Measurements from ENCODE around the gene SLC27A5. TPM values are rescaled to one million over a fixed set of nuclear protein-coding genes. Genes with fewer than 3 reads are reported as not detected.

Gene SLC27A5
- total and polyA plus RNA-seq, 3 donors from 2014 or later, result 29.1 to 63.6 (median 37.8) TPM

DNA sequence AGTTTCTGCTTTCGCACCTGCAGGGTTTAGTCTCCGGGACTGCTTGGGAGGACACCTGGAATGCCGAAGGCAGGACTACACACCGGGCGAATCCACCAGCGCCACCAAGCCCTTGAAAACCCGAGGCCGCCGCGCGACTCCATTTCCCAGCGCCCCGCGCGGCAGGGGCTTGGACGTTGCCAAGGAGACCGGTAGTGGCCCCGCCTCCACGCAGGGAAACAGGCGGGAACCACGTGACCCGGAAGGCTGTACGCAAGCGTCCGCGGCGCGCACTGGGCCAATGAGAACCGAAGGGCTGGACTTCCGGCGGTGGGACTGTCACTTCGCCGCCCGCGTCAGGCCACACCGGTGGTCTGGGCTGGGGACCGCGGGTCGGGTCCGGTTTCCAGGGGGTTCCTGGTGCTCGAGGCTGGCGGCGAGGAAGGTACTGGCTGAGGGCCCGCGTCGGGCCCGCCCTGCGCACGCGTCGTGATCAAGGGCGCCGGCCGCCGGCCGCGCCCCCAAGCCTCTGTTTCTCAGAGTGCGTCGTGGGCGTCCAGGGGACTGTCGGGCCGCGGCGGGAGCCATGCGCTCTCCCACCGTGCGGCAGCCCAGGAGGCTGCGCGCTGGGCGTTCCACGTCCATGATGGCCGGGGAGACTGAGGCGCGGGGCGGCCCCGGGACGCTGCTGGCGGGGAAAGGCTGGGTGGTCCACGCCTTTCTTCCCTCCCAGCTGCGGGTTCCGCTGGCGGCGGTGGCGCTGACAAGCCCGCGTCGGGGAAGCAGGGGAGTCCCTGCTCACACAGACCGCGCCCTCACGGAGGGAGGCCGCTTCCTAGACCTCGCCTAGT lies 44.8 kb downstream of the SLC27A5 start, which contains the start of gene ZNF324:
TSS of gene ZNF324 (plus strand) at position 321 of the 830 bp plus-strand sequence. CDS start 2,106 bp downstream, outside the sequence.
- H3K4me1 ChIP-seq, result peaks cover 9% of the 10 kb centered on the region
- H3K36me3 ChIP-seq (ENCODE audit: low read depth, missing control alignments), result no peaks in the 10 kb centered on the region
- DNase-seq, result peak; percentile 99
- no peaks in the 10 kb centered on the region for H3K9me3 ChIP-seq
- peak within 1 kb of the TSS; percentile 82 to 83 for H3K4me3 ChIP-seq
- peak within 1 kb of the TSS; percentile 32 to 73 for H3K27ac ChIP-seq
- 0 to 1% methylated on average over 23 to 33 of the region's 92 CpGs for WGBS, 2 donors
- intact Hi-C loops (cut with DNase I; ENCODE audit: low total_unique reads), result no loop called here
- TF ChIP-seq POLR2A (IDR thresholded peaks at IDR 0.05) (no peak), CTCF (IDR thresholded peaks at IDR 0.05) (no peak)
- no peaks in the 10 kb centered on the region for H3K27me3 ChIP-seq

DNA sequence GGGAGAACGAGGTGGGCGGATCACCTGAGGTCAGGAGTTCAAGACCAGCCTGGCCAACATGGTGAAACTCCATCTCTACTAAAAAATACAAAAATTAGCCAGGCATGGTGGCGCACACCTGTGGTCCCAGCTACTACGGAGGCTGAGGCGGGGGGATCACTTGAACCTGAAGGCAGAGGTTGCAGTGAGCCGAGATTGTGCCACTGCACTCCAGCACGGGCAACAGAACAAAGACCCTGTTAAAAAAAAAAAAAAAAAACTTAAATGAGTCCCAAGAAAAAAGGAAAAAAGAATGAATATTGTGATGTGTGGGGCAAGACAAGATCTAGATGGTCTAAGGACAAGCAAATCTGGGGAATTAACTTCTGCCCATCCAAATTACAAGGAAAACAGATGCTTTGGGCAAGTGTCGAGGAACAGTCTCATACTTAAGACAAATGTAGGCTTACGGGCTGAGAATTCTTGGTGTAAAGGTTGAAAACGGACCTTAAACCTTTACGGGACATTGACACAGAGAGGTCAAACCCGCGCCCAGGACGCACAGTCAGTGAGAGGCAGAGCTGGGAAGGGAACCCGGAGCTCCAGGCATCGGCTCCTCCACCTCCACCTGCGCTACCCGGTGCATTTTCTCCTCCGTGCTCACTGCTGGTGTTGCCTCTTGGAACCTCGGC lies 45.6 kb downstream of the SLC27A5 start:
- H3K4me3 ChIP-seq, result peak overlapping the region; percentile 82 to 83
- H3K9me3 ChIP-seq, result no peaks in the 10 kb centered on the region
- TF ChIP-seq POLR2A (IDR thresholded peaks at IDR 0.05) (no peak), CTCF (IDR thresholded peaks at IDR 0.05) (no peak)
- peak overlapping the region in 1 of 2 donors; percentile 73 for H3K27ac ChIP-seq
- no peaks in the 10 kb centered on the region for H3K27me3 ChIP-seq
- no peaks in the 10 kb centered on the region for H3K36me3 ChIP-seq (ENCODE audit: low read depth, missing control alignments)
- WGBS, 2 donors, result 23 to 27% methylated on average over 20 of the region's 20 CpGs
- H3K4me1 ChIP-seq, result peaks cover 9% of the 10 kb centered on the region
- no peak for DNase-seq
- intact Hi-C loops (cut with DNase I; ENCODE audit: low total_unique reads), result no loop called here

- no peaks in the 10 kb centered on the region for H3K4me1 ChIP-seq
- TF ChIP-seq POLR2A (IDR thresholded peaks at IDR 0.05) (no peak), CTCF (IDR thresholded peaks at IDR 0.05) (no peak)
- WGBS, 2 donors, result 94% methylated on average over 2 of the region's 2 CpGs
- no peaks in the 10 kb centered on the region for H3K9me3 ChIP-seq
- H3K36me3 ChIP-seq (ENCODE audit: low read depth, missing control alignments), result peaks cover 3% of the 10 kb centered on the region
- H3K4me3 ChIP-seq, result no peak overlapping the region
- H3K27ac ChIP-seq, result no peak overlapping the region
- DNase-seq, result no peak
- intact Hi-C loops (cut with DNase I; ENCODE audit: low total_unique reads), result no loop called here
- H3K27me3 ChIP-seq, result no peaks in the 10 kb centered on the region
Observed at GRCh38 chr19:58460039-58460438, 51.8 kb downstream of the SLC27A5 start.

DNA sequence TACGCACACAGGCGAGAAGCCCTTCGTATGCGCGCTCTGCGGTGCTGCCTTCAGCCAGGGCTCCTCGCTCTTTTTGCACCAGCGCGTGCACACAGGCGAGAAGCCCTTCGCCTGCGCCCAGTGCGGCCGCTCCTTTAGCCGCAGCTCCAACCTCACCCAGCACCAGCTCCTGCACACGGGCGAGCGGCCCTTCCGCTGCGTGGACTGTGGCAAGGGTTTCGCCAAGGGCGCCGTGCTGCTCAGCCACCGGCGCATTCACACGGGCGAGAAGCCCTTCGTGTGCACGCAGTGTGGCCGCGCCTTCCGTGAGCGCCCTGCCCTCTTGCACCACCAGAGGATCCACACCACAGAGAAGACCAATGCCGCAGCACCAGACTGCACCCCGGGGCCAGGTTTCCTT lies 55.7 kb downstream of the SLC27A5 start:
- peaks cover 3% of the 10 kb centered on the region for H3K36me3 ChIP-seq (ENCODE audit: low read depth, missing control alignments)
- no peaks in the 10 kb centered on the region for H3K27me3 ChIP-seq
- no peak for DNase-seq
- TF ChIP-seq CTCF (IDR thresholded peaks at IDR 0.05) (no peak), POLR2A (IDR thresholded peaks at IDR 0.05) (no peak)
- H3K4me3 ChIP-seq, result no peak overlapping the region
- intact Hi-C loops (cut with DNase I; ENCODE audit: low total_unique reads), result no loop called here
- H3K4me1 ChIP-seq, result no peaks in the 10 kb centered on the region
- no peak overlapping the region for H3K27ac ChIP-seq
- WGBS, 2 donors, result 75 to 81% methylated on average over 18 to 25 of the region's 35 CpGs
- no peaks in the 10 kb centered on the region for H3K9me3 ChIP-seq

All from testis (tissue), 3 donors.